Measurements from ENCODE around the gene ZNF726. TPM values are rescaled to one million over a fixed set of nuclear protein-coding genes. Genes with fewer than 3 reads are reported as not detected.
"Not testable (repeated sequence)": the region's sequence is repeated elsewhere in the genome, so short reads cannot be mapped to it uniquely, and the experiment has no call there.

The ZNF726 gene
- total RNA-seq, 1 experiment from 2014 or later, result not detected

GRCh38 chr19:23876261-23876660 lies 38.4 kb upstream of the ZNF726 start:
- CTCF ChIA-PET, result no interaction called here

DNA sequence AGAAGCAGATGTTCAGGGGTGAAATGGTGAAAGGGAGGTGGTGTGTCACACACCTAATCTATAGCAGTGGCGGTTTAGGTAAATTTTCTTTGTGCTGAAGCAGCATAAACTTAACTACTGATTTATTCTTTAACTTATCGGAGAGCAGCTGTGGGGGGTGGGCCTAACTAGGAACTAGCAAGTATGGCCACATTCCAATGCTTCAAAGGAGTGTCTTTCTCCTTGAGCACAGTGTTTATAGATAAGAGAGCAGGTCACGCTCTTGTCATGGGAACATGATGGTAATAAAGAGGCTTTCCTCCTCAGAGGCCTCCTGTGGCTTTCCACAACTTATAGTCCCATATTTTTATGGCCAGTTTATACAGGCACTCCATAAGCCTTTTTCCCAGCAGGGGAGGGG lies 37.9 kb upstream of the ZNF726 start:
- H3K4me2 ChIP-seq (ENCODE audit: low read length); BruUV-seq (replicated peaks); H4K20me1 ChIP-seq (ENCODE audit: insufficient read depth); H3K79me2 ChIP-seq (ENCODE audit: insufficient read depth, low read length); H2AFZ ChIP-seq (ENCODE audit: low read depth, low read length, poor library complexity, severe bottlenecking); H3K27ac ChIP-seq (ENCODE audit: low read depth, low read length); H3K9ac ChIP-seq (ENCODE audit: low read length); H3K4me1 ChIP-seq (ENCODE audit: control insufficient read depth in 1 of 2, insufficient read depth in 2 of 2, low read length in 2 of 2); ATAC-seq; H3K9me2 ChIP-seq (ENCODE audit: insufficient read depth); intact Hi-C loops (cut with micrococcal nuclease); H3K4me3 ChIP-seq (replicated peaks in 1 of 2; ENCODE audit: low read depth in 1 of 2, low read length in 2 of 2); RAD21 ChIA-PET (ENCODE audit: low non-redundant PET in 1 of 2, low total read pairs in 2 of 2, uncharacterized antibody in 2 of 2, unreplicated experiment in 2 of 2); H3K27me3 ChIP-seq (ENCODE audit: insufficient read depth, low read length); DNase-seq (ENCODE audit: low read depth, low spot score); CTCF ChIA-PET; POLR2A ChIA-PET; H3K36me3 ChIP-seq (ENCODE audit: control insufficient read depth in 1 of 2, insufficient read depth in 2 of 2, low read length in 2 of 2); H3K9me3 ChIP-seq (ENCODE audit: control insufficient read depth in 1 of 2, insufficient read depth in 1 of 2, low read depth in 1 of 2, low read length in 2 of 2): not testable (repeated sequence)

More at GRCh38 chr19:23876261-23876660, 38.4 kb upstream of the ZNF726 start:
- RAD21 ChIA-PET (ENCODE audit: low non-redundant PET in 1 of 2, low total read pairs in 2 of 2, uncharacterized antibody in 2 of 2, unreplicated experiment in 2 of 2), result no interaction called here
- POLR2A ChIA-PET, result no interaction called here
- H3K27ac ChIP-seq (ENCODE audit: low read depth, low read length), result no peak overlapping the region
- no peaks in the 10 kb centered on the region for H3K79me2 ChIP-seq (ENCODE audit: insufficient read depth, low read length)
- H3K4me2 ChIP-seq (ENCODE audit: low read length), result no peak overlapping the region
- no peaks in the 10 kb centered on the region for H4K20me1 ChIP-seq (ENCODE audit: insufficient read depth)
- H2AFZ ChIP-seq (ENCODE audit: low read depth, low read length, poor library complexity, severe bottlenecking), result no peak overlapping the region
- no peaks in the 10 kb centered on the region for H3K9me2 ChIP-seq (ENCODE audit: insufficient read depth)
- H3K4me3 ChIP-seq (replicated peaks in 1 of 2; ENCODE audit: low read depth in 1 of 2, low read length in 2 of 2), result no peak overlapping the region
- BruUV-seq (replicated peaks), result no TSS peak
- no peak for DNase-seq (ENCODE audit: low read depth, low spot score)
- no peaks in the 10 kb centered on the region for H3K27me3 ChIP-seq (ENCODE audit: insufficient read depth, low read length)
- no peak for TF ChIP-seq EZH2 (IDR thresholded peaks at IDR 0.05)
- TF ChIP-seq, protein P1, sequence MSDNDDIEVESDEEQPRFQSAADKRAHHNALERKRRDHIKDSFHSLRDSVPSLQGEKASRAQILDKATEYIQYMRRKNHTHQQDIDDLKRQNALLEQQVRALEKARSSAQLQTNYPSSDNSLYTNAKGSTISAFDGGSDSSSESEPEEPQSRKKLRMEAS (IDR thresholded peaks at IDR 0.05), result no peak
- no peak for TF ChIP-seq TCF7L2 (IDR thresholded peaks at IDR 0.05; ENCODE audit: borderline replicate concordance, extremely low read depth, insufficient read depth, insufficient read length)
- TF ChIP-seq POLR2A (IDR thresholded peaks at IDR 0.05; ENCODE audit: borderline replicate concordance, extremely low read depth, insufficient read depth, insufficient read length), result no peak
- no peak for TF ChIP-seq RAD21 (IDR thresholded peaks at IDR 0.05; ENCODE audit: low read depth)
- no peak for TF ChIP-seq ELF1 (IDR thresholded peaks at IDR 0.05; ENCODE audit: borderline replicate concordance, low read depth)
- TF ChIP-seq CBX3 (IDR thresholded peaks at IDR 0.05; ENCODE audit: low read depth), result no peak
- no peaks in the 10 kb centered on the region for H3K4me1 ChIP-seq (ENCODE audit: control insufficient read depth in 1 of 2, insufficient read depth in 2 of 2, low read length in 2 of 2)
- no peaks in the 10 kb centered on the region for H3K36me3 ChIP-seq (ENCODE audit: control insufficient read depth in 1 of 2, insufficient read depth in 2 of 2, low read length in 2 of 2)
- ATAC-seq, result no peak
- H3K9ac ChIP-seq (ENCODE audit: low read length), result no peak overlapping the region
- intact Hi-C loops (cut with micrococcal nuclease), result no loop called here
- peaks cover 0 to 8% of the 10 kb centered on the region in 2 experiments; a peak in 2 of 4 replicates for H3K9me3 ChIP-seq (ENCODE audit: control insufficient read depth in 1 of 2, insufficient read depth in 1 of 2, low read depth in 1 of 2, low read length in 2 of 2)

Data from HCT116 (cell line).